Mesenteric fat pad (tissue), 1 donor: ENCODE results near the gene PCDHA8. TPM values are rescaled to one million over a fixed set of nuclear protein-coding genes. Genes with fewer than 3 reads are reported as not detected.
"Not testable (repeated sequence)": the region's sequence is repeated elsewhere in the genome, so short reads cannot be mapped to it uniquely, and the experiment has no call there.

Source experiments
- DNase-seq: peaks from one replicate; pipeline ENCODE4 v3.0.0-alpha.2; 2020; ENCODE audit warnings: low spot score
- total RNA-seq: library from RNA; stranded (reverse); fragmentation: NEBNext Ultra II Directional; extraction: Animal tissue kit (Norgen Biotek cat#: 25700); gene quantifications from one replicate; pipeline ENCODE4 v1.2.1, GENCODE V29; 2021
- donor health status: DM: yes; HTN: yes; CAD: no.

Gene PCDHA8
- total RNA-seq, 1 donor from 2014 or later, result 0.19 TPM

DNA sequence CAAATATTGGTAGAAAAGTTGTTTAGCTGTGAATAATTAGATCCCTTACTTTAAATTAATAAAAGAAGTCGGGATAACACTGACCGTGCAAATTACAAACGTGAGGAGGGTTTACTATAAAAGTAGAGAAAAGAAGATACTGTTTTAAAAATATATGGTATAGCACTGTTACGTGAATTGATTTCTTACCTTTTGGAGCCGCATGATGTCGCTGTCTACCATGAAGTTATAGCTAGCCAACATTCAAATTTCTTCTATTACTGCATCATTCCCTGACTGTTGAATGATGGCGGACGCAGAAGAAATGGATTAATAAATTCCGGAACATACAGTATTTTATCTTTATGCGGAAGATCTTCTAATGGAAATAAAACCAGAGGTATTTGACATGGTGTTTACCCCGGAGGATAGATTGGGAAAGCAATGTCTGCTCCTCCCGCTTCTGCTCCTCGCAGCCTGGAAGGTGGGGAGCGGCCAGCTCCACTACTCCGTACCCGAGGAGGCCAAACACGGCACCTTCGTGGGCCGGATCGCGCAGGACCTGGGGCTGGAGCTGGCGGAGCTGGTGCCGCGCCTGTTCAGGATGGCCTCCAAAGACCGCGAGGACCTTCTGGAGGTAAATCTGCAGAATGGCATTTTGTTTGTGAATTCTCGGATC is 13.2 kb upstream of the PCDHA8 start, which contains the start of gene PCDHA6:
Gene PCDHA6, plus strand, starts transcription at position 257 of the 658 bp plus-strand sequence. Its CDS starts 132 bp downstream, at position 389.
- no peak for DNase-seq

DNA sequence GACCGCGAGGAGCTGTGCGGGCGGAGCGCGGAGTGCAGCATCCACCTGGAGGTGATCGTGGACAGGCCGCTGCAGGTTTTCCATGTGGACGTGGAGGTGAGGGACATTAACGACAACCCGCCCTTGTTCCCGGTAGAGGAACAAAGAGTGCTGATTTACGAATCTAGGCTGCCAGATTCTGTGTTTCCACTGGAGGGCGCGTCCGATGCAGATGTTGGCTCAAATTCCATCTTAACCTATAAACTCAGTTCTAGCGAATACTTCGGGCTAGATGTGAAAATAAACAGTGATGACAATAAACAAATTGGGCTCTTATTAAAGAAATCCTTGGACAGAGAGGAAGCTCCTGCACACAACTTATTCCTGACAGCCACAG is 12.6 kb upstream of the PCDHA8 start:
- no peak for DNase-seq

DNA sequence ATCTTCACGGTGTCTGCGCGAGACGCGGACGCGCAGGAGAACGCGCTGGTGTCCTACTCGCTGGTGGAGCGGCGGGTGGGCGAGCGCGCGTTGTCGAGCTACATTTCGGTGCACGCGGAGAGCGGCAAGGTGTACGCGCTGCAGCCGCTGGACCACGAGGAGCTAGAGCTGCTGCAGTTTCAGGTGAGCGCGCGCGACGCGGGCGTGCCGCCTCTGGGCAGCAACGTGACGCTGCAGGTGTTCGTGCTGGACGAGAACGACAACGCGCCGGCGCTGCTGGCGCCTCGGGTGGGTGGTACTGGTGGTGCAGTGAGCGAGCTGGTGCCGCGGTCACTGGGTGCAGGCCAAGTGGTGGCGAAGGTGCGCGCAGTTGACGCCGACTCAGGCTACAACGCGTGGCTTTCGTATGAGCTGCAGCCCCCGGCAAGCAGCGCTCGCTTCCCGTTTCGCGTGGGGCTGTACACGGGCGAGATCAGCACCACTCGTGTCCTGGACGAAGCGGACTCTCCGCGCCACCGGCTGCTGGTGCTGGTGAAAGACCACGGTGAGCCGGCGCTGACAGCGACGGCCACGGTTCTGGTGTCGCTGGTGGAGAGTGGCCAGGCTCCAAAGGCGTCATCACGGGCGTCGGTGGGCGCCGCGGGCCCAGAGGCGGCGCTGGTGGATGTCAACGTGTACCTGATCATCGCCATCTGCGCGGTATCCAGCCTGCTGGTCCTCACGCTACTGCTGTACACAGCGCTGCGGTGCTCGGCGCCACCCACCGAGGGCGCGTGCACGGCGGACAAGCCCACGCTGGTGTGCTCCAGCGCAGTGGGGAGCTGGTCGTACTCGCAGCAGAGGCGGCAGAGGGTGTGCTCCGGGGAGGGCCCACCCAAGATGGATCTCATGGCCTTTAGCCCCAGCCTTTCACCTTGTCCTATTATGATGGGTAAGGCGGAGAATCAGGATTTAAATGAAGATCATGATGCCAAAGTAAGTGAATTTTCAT is 11.2 kb upstream of the PCDHA8 start:
- DNase-seq, result not testable (repeated sequence)

DNA sequence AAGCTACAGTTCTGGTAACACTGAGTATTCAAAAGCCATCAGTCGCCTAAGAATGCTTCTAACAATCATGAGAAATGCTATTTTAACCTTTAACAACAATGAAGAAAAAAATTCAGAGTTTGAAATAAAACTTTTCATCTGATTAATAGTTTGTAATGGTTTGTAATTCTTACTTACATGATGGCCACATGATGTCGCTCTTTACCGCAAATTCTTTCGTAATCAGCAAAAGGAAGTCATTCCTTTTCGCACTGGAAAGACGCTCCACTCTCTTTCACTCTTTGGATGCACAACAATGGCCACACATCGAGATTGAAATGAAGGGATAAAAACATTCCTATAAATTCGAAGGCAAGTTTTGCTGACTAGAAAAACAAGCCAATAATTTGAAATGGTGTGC is 7.0 kb upstream of the PCDHA8 start, which contains the start of gene PCDHA7:
Gene PCDHA7, plus strand, starts transcription at position 277 of the 400 bp plus-strand sequence. Its CDS starts 115 bp downstream, at position 392.
- no peak for DNase-seq

DNA sequence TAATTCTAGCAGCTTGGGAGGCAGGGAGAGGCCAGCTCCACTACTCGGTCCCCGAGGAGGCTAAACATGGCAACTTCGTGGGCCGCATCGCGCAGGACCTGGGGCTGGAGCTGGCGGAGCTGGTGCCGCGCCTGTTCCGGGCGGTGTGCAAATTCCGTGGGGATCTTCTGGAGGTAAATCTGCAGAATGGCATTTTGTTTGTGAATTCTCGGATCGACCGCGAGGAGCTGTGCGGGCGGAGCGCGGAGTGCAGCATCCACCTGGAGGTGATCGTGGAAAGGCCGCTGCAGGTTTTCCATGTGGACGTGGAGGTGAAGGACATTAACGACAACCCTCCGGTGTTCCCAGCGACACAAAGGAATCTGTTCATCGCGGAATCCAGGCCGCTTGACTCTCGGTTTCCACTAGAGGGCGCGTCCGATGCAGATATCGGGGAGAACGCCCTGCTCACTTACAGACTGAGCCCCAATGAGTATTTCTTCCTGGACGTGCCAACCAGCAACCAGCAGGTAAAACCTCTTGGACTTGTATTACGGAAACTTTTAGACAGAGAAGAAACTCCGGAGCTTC is 6.5 kb upstream of the PCDHA8 start:
- not testable (repeated sequence) for DNase-seq

DNA sequence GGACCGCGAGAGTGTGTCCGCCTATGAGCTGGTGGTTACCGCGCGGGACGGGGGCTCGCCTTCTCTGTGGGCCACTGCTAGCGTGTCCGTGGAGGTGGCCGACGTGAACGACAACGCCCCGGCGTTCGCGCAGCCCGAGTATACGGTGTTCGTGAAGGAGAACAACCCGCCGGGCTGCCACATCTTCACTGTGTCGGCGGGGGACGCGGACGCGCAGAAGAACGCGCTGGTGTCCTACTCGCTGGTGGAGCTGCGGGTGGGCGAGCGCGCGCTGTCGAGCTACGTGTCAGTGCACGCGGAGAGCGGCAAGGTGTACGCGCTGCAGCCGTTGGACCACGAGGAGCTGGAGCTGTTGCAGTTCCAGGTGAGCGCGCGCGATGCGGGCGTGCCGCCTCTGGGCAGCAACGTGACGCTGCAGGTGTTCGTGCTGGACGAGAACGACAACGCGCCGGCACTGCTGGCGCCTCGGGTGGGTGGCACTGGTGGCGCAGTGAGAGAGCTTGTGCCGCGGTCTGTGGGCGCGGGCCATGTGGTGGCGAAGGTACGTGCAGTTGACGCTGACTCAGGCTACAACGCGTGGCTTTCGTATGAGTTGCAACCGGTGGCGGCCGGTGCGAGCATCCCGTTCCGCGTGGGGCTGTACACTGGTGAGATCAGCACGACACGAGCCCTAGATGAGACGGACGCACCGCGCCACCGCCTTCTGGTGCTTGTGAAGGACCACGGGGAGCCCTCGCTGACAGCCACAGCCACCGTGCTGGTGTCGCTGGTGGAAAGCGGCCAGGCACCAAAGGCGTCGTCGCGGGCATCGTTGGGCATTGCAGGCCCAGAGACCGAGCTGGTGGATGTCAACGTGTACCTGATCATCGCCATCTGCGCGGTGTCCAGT is 5.1 kb upstream of the PCDHA8 start:
- peak; percentile 89 for DNase-seq

DNA sequence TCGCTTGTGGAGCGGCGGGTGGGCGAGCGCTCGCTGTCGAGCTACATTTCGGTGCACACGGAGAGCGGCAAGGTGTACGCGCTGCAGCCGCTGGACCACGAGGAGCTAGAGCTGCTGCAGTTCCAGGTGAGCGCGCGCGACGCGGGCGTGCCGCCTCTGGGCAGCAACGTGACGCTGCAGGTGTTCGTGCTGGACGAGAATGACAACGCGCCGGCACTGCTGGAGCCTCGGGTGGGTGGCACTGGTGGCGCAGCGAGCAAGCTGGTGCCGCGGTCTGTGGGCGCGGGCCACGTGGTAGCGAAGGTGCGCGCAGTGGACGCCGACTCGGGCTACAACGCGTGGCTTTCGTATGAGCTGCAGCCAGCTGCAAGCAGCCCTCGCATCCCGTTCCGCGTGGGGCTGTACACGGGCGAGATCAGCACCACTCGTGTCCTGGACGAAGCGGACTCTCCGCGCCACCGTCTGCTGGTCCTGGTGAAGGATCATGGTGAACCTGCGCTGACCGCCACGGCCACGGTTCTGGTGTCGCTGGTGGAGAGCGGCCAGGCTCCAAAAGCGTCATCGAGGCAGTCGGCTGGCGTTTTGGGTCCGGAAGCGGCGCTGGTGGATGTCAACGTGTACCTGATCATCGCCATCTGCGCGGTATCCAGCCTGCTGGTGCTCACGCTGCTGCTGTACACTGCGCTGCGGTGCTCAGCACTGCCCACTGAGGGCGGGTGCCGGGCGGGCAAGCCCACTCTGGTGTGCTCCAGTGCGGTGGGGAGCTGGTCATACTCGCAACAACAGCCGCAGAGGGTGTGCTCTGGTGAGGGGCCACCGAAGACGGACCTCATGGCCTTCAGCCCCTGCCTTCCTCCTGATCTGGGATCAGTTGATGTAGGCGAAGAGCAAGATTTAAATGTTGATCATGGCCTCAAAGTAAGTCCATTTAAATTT is 2.1 kb downstream of the PCDHA8 start:
- peak; percentile 74 for DNase-seq

DNA sequence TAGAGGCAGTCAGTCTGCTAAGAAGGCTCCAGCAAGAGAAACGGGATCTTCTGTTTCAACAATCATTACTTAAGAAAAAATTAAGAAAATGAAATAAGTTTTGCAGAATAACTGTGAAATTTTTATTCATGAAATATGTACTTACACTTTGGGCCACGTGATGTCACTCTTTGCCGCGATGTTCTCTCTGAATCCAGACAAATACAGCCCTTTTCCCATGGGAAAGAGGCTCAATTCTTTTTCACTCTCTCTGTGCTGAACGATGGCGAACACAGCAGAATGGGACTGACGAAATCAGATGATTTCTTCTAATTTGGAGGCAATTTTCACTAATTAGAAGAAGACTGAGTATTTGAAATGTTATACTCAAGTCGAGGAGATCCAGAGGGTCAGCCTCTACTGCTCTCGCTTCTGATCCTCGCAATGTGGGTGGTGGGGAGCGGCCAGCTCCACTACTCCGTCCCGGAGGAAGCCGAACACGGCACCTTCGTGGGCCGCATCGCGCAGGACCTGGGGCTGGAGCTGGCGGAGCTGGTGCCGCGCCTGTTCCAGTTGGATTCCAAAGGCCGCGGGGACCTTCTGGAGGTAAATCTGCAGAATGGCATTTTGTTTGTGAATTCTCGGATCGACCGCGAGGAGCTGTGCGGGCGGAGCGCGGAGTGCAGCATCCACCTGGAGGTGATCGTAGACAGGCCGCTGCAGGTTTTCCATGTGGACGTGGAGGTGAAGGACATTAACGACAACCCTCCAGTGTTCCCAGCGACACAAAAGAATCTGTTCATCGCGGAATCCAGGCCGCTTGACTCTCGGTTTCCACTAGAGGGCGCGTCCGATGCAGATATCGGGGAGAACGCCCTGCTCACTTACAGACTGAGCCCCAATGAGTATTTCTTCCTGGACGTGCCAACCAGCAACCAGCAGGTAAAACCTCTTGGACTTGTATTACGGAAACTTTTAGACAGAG is 7.4 kb downstream of the PCDHA8 start, which contains the start of gene PCDHA9:
Gene PCDHA9, plus strand, starts transcription at position 244 of the 964 bp plus-strand sequence. Its CDS starts 114 bp downstream, at position 358.
- DNase-seq, result not testable (repeated sequence)

DNA sequence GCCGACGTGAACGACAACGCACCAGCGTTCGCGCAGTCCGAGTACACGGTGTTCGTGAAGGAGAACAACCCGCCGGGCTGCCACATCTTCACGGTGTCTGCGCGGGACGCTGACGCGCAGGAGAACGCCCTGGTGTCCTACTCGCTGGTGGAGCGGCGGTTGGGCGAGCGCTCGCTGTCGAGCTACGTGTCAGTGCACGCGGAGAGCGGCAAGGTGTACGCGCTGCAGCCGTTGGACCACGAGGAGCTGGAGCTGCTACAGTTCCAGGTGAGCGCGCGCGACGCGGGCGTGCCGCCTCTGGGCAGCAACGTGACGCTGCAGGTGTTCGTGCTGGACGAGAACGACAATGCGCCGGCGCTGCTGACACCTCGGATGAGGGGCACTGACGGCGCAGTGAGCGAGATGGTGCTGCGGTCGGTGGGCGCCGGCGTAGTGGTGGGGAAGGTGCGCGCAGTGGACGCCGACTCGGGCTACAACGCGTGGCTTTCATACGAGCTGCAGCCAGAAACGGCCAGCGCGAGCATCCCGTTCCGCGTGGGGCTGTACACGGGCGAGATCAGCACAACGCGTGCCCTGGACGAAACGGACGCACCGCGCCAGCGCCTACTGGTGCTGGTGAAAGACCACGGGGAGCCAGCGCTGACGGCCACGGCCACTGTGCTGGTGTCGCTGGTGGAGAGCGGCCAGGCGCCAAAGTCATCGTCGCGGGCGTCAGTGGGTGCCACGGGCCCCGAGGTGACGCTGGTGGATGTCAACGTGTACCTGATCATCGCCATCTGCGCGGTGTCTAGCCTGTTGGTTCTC is 9.0 kb downstream of the PCDHA8 start:
- DNase-seq, result peak; percentile 82

DNA sequence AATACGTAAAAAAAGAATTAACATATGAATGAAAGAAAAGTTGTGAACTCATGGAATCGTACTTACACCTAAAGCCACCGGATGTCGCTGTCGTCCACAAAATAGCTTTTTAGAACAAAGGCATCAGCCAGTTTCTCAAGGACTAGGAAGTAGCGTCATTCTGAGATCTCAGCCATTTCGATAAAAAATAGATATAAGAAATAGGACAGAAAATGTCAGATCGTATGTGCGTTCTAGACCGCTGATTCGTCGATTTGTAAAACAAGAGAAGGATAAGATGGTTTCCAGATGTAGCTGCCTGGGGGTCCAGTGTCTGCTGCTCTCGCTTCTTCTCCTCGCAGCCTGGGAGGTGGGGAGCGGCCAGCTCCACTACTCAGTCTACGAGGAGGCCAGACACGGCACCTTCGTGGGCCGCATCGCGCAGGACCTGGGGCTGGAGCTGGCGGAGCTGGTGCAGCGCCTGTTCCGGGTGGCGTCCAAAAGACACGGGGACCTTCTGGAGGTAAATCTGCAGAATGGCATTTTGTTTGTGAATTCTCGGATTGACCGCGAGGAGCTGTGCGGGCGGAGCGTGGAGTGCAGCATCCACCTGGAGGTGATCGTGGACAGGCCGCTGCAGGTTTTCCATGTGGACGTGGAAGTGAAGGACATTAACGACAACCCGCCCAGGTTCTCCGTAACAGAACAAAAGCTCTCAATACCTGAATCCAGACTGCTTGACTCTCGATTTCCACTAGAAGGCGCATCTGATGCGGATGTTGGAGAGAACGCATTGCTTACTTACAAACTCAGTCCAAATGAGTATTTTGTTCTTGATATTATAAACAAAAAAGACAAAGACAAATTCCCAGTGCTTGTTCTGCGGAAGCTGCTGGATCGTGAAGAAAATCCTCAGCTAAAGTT is 15.0 kb downstream of the PCDHA8 start, which contains the start of gene PCDHA10:
Gene PCDHA10, plus strand, starts transcription at position 126 of the 903 bp plus-strand sequence. Its CDS starts 152 bp downstream, at position 278.
- no peak for DNase-seq

DNA sequence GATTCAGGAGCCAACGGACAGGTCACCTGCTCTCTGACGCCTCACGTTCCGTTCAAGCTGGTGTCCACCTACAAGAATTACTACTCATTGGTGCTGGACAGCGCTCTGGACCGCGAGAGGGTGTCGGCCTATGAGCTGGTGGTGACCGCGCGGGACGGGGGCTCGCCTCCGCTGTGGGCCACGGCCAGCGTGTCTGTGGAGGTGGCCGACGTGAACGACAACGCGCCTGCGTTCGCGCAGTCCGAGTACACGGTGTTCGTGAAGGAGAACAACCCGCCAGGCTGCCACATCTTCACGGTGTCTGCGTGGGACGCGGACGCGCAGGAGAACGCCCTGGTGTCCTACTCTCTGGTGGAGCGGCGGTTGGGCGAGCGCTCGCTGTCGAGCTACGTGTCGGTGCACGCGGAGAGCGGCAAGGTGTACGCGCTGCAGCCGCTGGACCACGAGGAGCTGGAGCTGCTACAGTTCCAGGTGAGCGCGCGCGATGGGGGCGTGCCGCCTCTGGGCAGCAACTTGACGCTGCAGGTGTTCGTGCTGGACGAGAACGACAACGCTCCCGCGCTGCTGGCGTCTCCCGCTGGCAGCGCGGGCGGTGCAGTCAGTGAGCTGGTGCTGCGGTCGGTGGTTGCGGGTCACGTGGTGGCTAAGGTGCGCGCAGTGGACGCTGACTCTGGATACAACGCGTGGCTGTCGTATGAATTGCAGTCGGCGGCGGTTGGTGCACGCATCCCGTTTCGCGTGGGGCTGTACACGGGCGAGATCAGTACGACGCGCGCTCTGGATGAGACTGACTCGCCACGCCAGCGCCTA is 16.4 kb downstream of the PCDHA8 start:
- DNase-seq, result no peak

DNA sequence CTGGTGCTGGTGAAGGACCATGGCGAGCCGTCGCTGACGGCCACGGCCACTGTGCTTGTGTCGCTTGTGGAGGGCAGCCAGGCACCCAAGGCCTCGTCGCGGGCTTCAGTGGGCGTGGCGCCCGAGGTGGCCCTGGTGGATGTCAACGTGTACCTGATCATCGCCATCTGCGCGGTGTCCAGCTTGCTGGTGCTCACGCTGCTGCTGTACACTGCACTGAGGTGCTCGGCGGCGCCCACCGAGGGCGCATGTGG is 16.9 kb downstream of the PCDHA8 start:
- no peak for DNase-seq

DNA sequence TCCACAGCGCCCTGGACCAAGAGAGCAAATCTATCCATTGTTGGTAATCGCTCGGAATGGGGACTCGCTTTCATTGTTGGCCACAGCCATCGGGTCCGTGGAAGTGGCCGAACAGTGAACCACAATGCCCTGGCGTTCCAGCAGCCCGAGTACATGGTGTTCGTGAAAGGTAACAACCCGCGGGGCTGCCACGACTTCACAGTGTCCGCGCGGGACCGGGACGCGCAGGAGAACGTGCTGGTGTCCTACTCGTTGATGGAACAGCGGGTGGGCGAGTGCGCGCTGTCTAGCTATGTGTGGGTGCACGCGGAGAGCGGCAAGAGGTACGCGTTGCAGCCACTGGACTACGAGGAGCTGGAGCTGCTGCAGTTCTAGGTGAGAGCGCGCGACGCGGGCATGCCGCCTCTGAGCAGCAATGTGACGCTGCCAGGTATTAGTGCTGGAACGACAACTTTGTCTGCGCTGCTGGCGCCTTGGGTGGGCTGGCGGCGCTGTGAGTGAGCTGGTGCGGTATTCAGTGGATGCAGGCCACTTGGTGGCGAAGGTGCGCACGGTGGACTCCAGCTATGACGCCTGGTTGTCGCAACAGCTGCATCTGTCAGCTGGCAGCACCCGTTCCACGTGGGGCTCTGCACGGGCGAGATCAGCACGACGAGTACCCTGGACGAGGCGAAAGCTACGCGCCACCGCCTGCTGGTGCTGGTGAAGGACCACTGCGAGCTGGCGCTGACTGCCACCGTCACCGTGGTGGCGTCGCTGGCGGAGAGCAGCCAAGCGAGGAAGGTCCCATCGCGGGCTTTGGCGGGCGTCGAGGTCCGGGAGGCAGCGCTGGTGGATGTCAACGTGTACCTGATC is 21.7 kb downstream of the PCDHA8 start:
- no peak for DNase-seq

DNA sequence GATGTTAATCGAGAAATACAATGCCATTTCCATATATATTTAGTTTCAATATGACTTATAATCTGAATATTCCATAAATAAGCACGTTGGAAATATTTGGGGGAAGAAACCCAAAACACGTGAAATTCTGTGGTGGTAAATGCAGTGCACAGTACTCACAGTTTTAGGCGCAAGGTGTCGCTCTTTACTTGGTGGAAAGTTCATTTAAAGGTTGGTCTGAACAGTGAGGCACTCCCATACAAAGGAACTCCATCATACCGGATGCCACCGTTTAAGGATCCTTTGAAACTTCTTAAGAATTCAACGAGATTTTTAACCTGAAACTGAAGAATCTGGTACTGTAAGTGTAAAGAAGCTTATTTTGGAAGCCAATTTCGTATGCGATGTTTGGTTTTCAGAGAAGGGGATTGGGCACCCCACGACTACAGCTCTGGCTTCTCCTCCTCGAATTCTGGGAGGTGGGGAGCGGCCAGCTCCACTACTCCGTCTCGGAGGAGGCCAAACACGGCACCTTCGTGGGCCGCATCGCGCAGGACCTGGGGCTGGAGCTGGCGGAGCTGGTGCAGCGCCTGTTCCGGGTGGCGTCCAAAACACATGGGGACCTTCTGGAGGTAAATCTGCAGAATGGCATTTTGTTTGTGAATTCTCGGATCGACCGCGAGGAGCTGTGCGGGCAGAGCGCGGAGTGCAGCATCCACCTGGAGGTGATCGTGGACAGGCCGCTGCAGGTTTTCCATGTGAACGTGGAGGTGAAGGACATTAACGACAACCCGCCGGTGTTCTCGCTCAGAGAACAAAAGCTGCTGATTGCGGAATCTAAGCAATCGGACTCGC is 28.0 kb downstream of the PCDHA8 start, which contains the start of gene PCDHA11:
Gene PCDHA11, plus strand, starts transcription at position 237 of the 834 bp plus-strand sequence. Its CDS starts 147 bp downstream, at position 384.
- no peak for DNase-seq
